ENCODE results near the gene BMPR1A.

DNA sequence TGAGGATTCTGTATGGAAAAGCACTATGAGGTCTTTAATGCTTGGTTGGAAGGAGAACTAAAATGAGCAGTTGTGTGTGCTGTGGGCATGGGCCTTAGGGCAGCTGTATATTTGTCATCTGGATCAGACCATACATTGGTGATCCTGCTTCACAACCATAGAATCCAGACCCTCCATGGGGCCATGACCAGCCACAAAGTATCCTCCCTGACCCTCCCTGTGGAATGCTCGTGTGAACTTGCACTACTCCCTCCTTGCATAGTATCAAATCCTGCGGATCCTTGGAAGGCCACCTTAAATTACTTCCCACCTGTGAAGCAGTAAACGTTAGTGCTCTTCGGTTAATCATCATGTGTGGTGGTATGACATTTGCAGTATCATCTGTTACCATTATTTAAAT lies 67.1 kb downstream of the BMPR1A start:
- TF ChIP-seq, protein P1, sequence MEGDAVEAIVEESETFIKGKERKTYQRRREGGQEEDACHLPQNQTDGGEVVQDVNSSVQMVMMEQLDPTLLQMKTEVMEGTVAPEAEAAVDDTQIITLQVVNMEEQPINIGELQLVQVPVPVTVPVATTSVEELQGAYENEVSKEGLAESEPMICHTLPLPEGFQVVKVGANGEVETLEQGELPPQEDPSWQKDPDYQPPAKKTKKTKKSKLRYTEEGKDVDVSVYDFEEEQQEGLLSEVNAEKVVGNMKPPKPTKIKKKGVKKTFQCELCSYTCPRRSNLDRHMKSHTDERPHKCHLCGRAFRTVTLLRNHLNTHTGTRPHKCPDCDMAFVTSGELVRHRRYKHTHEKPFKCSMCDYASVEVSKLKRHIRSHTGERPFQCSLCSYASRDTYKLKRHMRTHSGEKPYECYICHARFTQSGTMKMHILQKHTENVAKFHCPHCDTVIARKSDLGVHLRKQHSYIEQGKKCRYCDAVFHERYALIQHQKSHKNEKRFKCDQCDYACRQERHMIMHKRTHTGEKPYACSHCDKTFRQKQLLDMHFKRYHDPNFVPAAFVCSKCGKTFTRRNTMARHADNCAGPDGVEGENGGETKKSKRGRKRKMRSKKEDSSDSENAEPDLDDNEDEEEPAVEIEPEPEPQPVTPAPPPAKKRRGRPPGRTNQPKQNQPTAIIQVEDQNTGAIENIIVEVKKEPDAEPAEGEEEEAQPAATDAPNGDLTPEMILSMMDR (optimal IDR thresholded peaks at IDR 0.05 in 1 of 3, IDR thresholded peaks at IDR 0.05 in 1 of 3, conservative IDR thresholded peaks at IDR 0.05 in 1 of 3; ENCODE audit: extremely low read depth in 1 of 3, insufficient read depth in 2 of 3, low read length in 3 of 3): no peak
- TF ChIP-seq EZH2 (IDR thresholded peaks at IDR 0.05; ENCODE audit: low read length): no peak
